ENCODE results near the gene CHTF8. TPM values are rescaled to one million over a fixed set of nuclear protein-coding genes. Genes with fewer than 3 reads are reported as not detected.

The CHTF8 gene
- total RNA-seq, 1 experiment from 2014 or later, result 119 TPM

DNA sequence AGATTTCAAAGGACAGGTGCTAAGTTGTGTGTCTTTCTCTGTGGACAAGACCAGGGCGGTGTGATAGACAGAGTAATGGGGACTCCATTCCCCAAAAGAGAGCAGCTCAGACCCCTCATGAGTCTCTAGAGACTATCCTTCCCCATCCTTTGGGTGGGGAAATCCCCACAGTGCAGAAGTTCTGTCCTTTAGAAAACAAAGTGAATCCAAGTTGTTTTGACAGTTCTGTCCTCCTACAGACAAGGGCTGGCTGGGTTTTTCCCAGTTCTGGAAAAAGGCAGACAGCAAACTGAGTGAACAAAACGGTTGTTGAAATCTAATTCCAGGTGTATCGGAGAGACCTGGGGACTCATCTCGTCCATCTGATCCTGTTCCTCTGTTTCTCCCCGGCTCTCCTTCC, 37.9 kb downstream of the CHTF8 start:
- H3K9me3 Mint-ChIP-seq (ENCODE audit: unreplicated experiment), result no peaks in the 10 kb centered on the region
- H3K36me3 Mint-ChIP-seq (ENCODE audit: insufficient read depth, unreplicated experiment), result no peaks in the 10 kb centered on the region
- Histone ChIP-seq H3K9me3 (no peaks in the 10 kb centered on the region), H3K27me3 (replicated peaks; ENCODE audit: control insufficient read depth, insufficient read depth, low read length) (no peaks in the 10 kb centered on the region), H3K36me3 (ENCODE audit: control insufficient read depth, insufficient read depth, low read length) (no peaks in the 10 kb centered on the region), H3K4me1 (peaks cover 2% of the 10 kb centered on the region; the same call in 1 of the 2 replicates), H3K4me3 (ENCODE audit: low read depth, low read length) (no peak overlapping the region)
- H3K4me1 Mint-ChIP-seq (ENCODE audit: low read depth, unreplicated experiment), result peaks cover 5% of the 10 kb centered on the region
- no peak for TF ChIP-seq CTCF (IDR thresholded peaks at IDR 0.05; ENCODE audit: insufficient read depth in 1 of 2, low read depth in 1 of 2, low read length in 1 of 2, severe bottlenecking in 1 of 2, unreplicated experiment in 1 of 2)
- no peak overlapping the region for H3K4me3 Mint-ChIP-seq (ENCODE audit: unreplicated experiment)
- intact Hi-C loops (cut with micrococcal nuclease; ENCODE audit: unreplicated experiment), result no loop called here
- no TSS peak for BruUV-seq (replicated peaks)
- no peak overlapping the region for H3K27ac Mint-ChIP-seq (ENCODE audit: unreplicated experiment)
- DNase-seq, result no peak
- ChIA-PET CTCF (no interaction called here), POLR2A (no interaction called here)
- no peaks in the 10 kb centered on the region for H3K27me3 Mint-ChIP-seq (ENCODE audit: insufficient read depth, unreplicated experiment)

GRCh38 chr16:69093974-69094373, 38.4 kb downstream of the CHTF8 start:
- H3K27me3 Mint-ChIP-seq (ENCODE audit: insufficient read depth, unreplicated experiment), result no peaks in the 10 kb centered on the region
- H3K4me1 ChIP-seq, result peaks cover 7% of the 10 kb centered on the region
- H3K27ac Mint-ChIP-seq (ENCODE audit: unreplicated experiment), result no peak overlapping the region
- TF ChIP-seq CTCF (IDR thresholded peaks at IDR 0.05; ENCODE audit: insufficient read depth in 1 of 2, low read depth in 1 of 2, low read length in 1 of 2, severe bottlenecking in 1 of 2, unreplicated experiment in 1 of 2), result no peak
- DNase-seq, result no peak
- no TSS peak for BruUV-seq (replicated peaks)
- no peak overlapping the region for H3K4me3 Mint-ChIP-seq (ENCODE audit: unreplicated experiment)
- intact Hi-C loops (cut with micrococcal nuclease; ENCODE audit: unreplicated experiment), result no loop called here
- no peaks in the 10 kb centered on the region for H3K9me3 Mint-ChIP-seq (ENCODE audit: unreplicated experiment)
- ChIA-PET POLR2A (no interaction called here), CTCF (interaction anchor here (0.8 kb wide), 2 partner anchors 11 to 25 kb away, joined by 3 read pairs; partner anchors contain the start of gene HAS3)
- H3K9me3 ChIP-seq, result no peaks in the 10 kb centered on the region
- H3K36me3 Mint-ChIP-seq (ENCODE audit: insufficient read depth, unreplicated experiment), result no peaks in the 10 kb centered on the region
- peaks cover 10% of the 10 kb centered on the region for H3K4me1 Mint-ChIP-seq (ENCODE audit: low read depth, unreplicated experiment)
- H3K4me3 ChIP-seq (ENCODE audit: low read depth, low read length), result no peak overlapping the region
- H3K36me3 ChIP-seq (ENCODE audit: control insufficient read depth, insufficient read depth, low read length), result no peaks in the 10 kb centered on the region
- H3K27me3 ChIP-seq (replicated peaks; ENCODE audit: control insufficient read depth, insufficient read depth, low read length), result no peaks in the 10 kb centered on the region

- Mint-ChIP-seq H3K27me3 (ENCODE audit: insufficient read depth, unreplicated experiment) (no peaks in the 10 kb centered on the region), H3K4me1 (ENCODE audit: low read depth, unreplicated experiment) (peaks cover 17% of the 10 kb centered on the region), H3K36me3 (ENCODE audit: insufficient read depth, unreplicated experiment) (no peaks in the 10 kb centered on the region), H3K4me3 (ENCODE audit: unreplicated experiment) (no peak overlapping the region), H3K9me3 (ENCODE audit: unreplicated experiment) (no peaks in the 10 kb centered on the region), H3K27ac (ENCODE audit: unreplicated experiment) (peak overlapping the region; percentile 10)
- Histone ChIP-seq H3K27me3 (replicated peaks; ENCODE audit: control insufficient read depth, insufficient read depth, low read length) (no peaks in the 10 kb centered on the region), H3K4me1 (peaks cover 12% of the 10 kb centered on the region), H3K4me3 (ENCODE audit: low read depth, low read length) (no peak overlapping the region), H3K9me3 (no peaks in the 10 kb centered on the region), H3K36me3 (ENCODE audit: control insufficient read depth, insufficient read depth, low read length) (no peaks in the 10 kb centered on the region)
- ChIA-PET POLR2A (no interaction called here), CTCF (interaction anchor here (0.6 kb wide), 1 partner anchor 121 kb away, joined by 4 read pairs; no protein-coding TSS in a partner anchor)
- no peak for TF ChIP-seq CTCF (IDR thresholded peaks at IDR 0.05; ENCODE audit: insufficient read depth in 1 of 2, low read depth in 1 of 2, low read length in 1 of 2, severe bottlenecking in 1 of 2, unreplicated experiment in 1 of 2)
- DNase-seq, result no peak
- no TSS peak for BruUV-seq (replicated peaks)
- intact Hi-C loops (cut with micrococcal nuclease; ENCODE audit: unreplicated experiment), result no loop called here
Measured at GRCh38 chr16:69089091-69089910, 43.1 kb downstream of the CHTF8 start.

Data from Caco-2 (cell line).